Activated CD4-positive, CD25-positive, alpha-beta regulatory T cell treated with anti-CD3 and anti-CD28 coated beads, Interleukin-2, amount 50 U/mL, for 72 hours (primary cell): ENCODE results near the gene ULK1.

Experiments used
- DNase-seq: peaks from one replicate; pipeline ENCODE4 v3.0.0; 2021

Gene ULK1

GRCh38 chr12:131921866-131922769, 27.7 kb downstream of the ULK1 start:
- DNase-seq: no peak

GRCh38 chr12:131922772-131923171, 28.4 kb downstream of the ULK1 start:
- no peak for DNase-seq

GRCh38 chr12:131923260-131923659, 28.8 kb downstream of the ULK1 start:
- DNase-seq: no peak

DNA sequence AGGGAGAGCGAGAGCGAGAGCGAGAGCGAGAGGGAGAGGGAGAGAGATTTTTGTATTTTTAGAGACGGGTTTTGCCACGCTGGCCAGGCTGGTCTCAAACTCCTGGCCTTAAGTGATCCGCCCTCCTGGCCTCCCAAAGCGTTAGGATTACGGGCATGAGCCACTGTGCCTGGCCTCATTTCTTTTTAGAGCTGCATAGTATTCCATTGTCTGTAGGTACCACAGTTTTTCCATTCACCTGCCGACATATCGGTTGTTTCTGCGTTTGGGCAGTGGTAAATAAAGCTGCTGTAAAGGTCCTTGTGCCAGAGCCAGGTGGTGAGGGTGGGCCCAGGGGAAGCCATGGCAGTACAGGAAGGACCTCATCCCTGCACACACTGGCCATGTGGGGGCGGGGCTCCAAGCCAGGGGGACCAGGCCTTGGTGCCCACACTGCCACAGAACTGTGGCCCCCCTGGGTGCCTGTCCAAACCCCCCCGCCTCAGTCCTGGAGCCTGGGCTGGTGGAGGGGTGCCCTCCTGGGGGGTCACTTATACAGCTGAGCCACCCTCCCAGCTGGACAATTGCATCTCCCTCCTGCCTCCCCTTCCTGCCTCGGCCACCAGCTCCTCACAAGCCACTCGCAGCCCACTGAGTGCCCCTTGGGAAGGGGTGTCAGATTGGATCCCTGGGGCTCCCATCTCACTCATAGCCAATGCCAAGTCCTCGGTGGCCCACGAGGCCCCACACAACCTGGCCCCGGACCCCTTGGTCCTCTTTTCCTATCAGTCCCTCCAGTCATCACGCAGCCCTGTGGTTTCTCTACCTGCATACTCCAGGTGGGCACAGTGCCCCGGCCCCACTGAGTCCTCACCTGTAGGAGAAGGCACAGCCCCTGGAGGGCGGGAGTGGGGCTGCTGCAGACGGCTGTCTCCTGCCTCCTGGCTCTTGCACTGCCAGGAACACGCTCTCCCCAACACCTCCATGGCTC, 33.0 kb downstream of the ULK1 start:
- DNase-seq: no peak

DNA sequence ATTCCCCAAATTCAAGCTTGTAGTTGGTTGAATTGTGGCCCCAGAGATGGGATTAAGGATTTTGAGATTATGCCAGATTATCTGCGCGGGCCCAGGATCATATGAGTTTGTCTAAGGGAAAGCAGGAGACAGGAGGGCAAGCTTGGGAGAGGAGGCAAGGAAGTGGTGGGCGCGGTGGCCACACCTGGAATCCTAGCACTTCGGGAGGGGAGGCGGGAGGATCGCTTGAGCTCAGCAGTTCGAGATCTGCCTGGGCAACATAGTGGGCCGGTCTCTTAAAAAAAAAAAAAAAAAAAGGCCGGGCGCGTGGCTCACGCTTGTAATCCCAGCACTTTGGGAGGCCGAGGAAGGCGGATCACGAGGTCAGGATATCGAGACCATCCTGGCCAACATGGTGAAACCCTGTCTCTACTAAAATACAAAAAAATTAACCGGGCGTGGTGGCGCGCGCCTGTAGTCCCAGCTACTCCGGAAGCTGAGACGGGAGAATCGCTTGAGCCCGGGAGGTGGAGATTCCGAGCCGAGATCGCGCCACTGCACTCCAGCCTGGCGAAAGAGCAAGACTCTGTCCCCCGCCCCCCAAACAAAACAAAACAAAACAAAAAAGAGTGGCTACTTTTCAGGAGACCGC, 33.8 kb downstream of the ULK1 start:
- DNase-seq: peak; percentile 40

GRCh38 chr12:131928711-131929580, 34.5 kb downstream of the ULK1 start, which contains the start of gene PUS1:
Gene PUS1, plus strand, starts transcription at chr12:131929276. Its CDS starts 447 bp downstream, at chr12:131929723.
- peak; percentile 91 for DNase-seq

- DNase-seq: peak; percentile 49
Observed at GRCh38 chr12:131929581-131930456, 35.4 kb downstream of the ULK1 start.

GRCh38 chr12:131930510-131930909, 36.1 kb downstream of the ULK1 start:
- no peak for DNase-seq

GRCh38 chr12:131933387-131933786, 39.0 kb downstream of the ULK1 start:
- no peak for DNase-seq

GRCh38 chr12:131934535-131934934, 40.1 kb downstream of the ULK1 start:
- no peak for DNase-seq

DNA sequence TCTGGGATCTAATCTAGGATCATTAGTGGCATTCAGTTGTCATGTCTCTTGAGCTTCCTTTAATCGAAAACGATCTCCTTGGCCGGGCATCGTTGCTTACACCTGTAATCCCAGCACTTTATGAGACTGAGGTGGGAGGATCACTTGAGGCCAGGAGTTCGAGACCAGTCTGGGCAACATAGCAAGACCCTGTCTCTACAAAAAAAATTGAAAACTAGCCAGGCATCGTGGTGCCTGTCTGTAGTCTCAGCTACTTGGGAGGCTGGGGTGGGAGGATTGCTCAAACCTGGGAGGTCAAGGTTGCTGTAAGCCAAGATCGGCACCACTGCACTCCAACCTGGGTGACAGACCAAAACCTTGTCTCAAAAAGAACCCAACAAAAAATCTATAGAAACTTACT, 43.7 kb downstream of the ULK1 start:
- no peak for DNase-seq

GRCh38 chr12:131939007-131939406, 44.6 kb downstream of the ULK1 start:
- DNase-seq: no peak

GRCh38 chr12:131940141-131940547, 45.7 kb downstream of the ULK1 start:
- no peak for DNase-seq

GRCh38 chr12:131941116-131941986, 46.9 kb downstream of the ULK1 start:
- no peak for DNase-seq

DNA sequence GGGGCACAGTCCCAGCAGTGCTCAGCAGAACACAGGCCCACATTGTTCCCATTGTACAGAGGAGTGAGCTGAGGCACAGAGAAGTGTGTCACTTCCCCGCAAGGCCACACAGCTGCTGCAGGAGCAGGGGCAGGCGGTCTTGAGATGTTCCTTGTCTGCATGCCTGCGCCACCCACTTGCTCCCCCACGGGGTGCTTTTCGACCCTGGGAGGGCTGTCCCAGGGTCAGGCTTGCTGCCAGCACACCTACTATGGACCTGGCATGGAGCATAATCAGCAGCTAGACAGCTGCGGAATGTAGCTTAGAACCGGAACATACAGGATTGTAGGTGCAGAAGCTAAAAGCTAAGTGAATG, 47.5 kb downstream of the ULK1 start:
- no peak for DNase-seq

GRCh38 chr12:131942671-131943070, 48.2 kb downstream of the ULK1 start:
- no peak for DNase-seq

- no peak for DNase-seq
Observed at GRCh38 chr12:131943389-131943788, 49.0 kb downstream of the ULK1 start.

DNA sequence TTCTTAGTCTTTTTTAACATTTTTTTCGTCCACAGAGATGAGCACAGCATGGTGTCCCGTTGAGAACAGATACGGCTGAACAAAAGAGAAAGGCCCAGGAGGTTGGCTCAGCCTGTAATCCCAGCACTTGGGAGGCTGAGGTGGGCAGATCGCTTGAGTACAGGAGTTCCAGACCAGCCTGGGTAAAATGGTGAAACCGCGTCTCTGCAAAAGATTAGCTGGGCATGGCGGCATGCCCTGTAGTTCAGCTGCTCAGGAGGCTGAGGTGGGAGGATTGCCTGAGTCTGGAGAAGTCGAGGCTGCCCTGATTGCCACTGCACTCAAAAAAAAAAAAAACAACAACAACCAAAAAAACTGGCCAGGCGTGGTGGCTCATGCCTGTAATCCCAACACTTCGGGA, 49.5 kb downstream of the ULK1 start:
- DNase-seq: peak; percentile 0

DNA sequence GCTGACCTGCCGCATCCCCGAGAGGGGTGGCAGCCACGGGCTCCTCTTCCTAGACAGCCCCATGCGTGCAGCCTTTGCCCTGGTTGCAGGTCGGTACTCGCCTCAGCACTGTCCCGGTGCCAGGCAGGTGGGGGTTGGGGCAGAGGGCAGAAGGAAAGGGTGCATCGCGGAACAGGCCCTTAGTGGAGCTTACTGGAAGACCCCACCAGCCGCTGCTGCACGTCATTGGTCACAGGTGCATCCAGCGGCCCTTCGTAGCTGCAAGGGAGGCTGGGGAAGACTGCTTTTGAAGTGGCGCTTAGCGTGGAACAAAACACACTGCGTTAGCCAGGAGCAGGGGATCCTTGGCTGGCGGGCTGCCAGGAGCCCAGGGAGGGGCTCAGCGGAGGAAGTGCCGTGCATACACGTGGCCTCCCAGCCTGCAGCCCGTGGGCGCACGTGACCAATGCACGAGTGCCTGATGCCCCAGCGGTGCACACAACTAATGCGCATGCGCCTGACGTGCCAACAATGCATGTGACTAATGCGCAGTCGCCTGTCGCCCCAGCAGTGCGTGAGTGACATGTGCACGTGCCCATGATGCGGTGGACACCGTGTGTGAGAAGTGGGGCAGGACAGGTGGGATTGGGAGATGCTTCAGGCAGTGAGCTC, 50.3 kb downstream of the ULK1 start:
- peak; percentile 27 for DNase-seq
